GM10248 (cell line): Measurements from ENCODE around the gene CHN1.

ENCODE experiments used
- CTCF ChIA-PET: fragments of 300-600 bp; sonication (Branson Sonifier 250); formaldehyde crosslinking; extraction: SDS; loops from one replicate; lab custom pipeline; 2021; ENCODE audit warnings: antibody characterized with exemption; lab: Yijun Ruan, JAX
- POLR2A ChIA-PET: fragments of 350-650 bp; sonication (Branson Sonifier 250); formaldehyde crosslinking; extraction: SDS; loops from one replicate; lab custom pipeline; 2020; ENCODE audit warnings: antibody characterized with exemption; lab: Yijun Ruan, JAX
- DNase-seq: peaks from one replicate; pipeline ENCODE4 v3.0.0; 2012; ENCODE audit errors: extremely low spot score
- TF ChIP-seq, protein P1 (sequence below): IDR thresholded peaks from 2 replicates; pipeline ENCODE4 v1.5.1; 2012; ENCODE audit warnings: mild to moderate bottlenecking, low read depth; ENCODE audit errors: extremely low read depth, missing control alignments, control extremely low read depth

The CHN1 gene

GRCh38 chr2:174893018-174893417 is 112.2 kb downstream of the CHN1 start:
- no peak for DNase-seq
- ChIA-PET POLR2A (no interaction called here), CTCF (no interaction called here)
- TF ChIP-seq, protein P1, sequence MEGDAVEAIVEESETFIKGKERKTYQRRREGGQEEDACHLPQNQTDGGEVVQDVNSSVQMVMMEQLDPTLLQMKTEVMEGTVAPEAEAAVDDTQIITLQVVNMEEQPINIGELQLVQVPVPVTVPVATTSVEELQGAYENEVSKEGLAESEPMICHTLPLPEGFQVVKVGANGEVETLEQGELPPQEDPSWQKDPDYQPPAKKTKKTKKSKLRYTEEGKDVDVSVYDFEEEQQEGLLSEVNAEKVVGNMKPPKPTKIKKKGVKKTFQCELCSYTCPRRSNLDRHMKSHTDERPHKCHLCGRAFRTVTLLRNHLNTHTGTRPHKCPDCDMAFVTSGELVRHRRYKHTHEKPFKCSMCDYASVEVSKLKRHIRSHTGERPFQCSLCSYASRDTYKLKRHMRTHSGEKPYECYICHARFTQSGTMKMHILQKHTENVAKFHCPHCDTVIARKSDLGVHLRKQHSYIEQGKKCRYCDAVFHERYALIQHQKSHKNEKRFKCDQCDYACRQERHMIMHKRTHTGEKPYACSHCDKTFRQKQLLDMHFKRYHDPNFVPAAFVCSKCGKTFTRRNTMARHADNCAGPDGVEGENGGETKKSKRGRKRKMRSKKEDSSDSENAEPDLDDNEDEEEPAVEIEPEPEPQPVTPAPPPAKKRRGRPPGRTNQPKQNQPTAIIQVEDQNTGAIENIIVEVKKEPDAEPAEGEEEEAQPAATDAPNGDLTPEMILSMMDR, result no peak

GRCh38 chr2:174892546-174892945 is 112.6 kb downstream of the CHN1 start:
- TF ChIP-seq, protein P1, result no peak
- ChIA-PET POLR2A (no interaction called here), CTCF (no interaction called here)
- no peak for DNase-seq

DNA sequence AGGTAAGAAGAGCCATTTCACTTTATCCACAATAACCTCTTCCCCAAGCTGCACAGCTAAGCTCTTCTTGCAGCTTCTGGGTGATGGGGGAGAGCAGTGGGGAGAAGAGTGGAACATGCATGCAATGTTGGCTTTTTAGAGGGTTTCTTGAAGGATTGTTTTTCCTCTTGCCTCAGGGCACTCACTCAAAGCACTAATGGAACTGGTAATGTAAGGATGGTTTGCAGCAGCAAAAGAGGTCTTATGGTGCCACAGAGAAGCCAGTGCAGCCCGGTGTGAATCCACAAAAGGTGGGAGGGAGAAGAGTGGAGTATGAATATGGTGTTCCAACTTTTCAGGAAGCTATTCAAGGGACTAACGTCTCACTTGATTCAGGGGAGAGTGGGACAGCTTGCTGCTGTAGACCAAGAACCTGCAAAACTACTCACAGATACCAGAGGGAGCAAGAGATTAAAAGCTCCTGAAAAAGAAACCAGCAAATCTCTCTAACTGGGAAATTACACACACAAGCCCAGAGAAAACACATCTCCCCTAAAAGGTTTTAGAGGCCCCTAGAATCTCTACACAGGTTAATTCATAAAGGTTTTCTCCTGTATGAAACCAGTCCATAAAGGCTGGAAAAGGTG is 116.4 kb downstream of the CHN1 start:
- CTCF ChIA-PET, result no interaction called here
- POLR2A ChIA-PET, result no interaction called here
- DNase-seq, result no peak
- TF ChIP-seq, protein P1, result no peak

GRCh38 chr2:174888146-174888545 is 117.0 kb downstream of the CHN1 start:
- TF ChIP-seq, protein P1, result no peak
- ChIA-PET CTCF (no interaction called here), POLR2A (no interaction called here)
- DNase-seq, result no peak

- no peak for DNase-seq
- POLR2A ChIA-PET, result no interaction called here
- CTCF ChIA-PET, result no interaction called here
Observed at GRCh38 chr2:174882416-174882815, 122.8 kb downstream of the CHN1 start.

DNA sequence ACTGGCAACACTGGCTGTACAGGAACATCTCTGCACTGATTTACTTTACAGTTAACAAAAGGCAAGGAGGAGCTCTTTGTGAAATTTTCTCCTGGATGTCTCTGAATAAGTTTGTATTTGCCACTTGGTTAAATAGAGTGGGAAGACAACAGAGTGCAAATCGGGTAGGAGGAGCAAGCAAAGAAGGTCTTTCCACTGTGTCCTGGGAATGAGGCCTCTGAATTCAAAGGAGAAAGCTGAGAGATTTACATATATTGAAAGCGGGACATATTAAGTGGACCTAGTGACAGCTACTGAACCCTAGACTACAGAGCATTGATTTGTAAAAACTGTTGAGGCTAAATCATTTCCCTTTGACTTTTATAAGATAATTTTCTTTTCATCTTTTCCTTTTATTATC is 123.5 kb downstream of the CHN1 start:
- TF ChIP-seq, protein P1, result no peak
- no peak for DNase-seq
- POLR2A ChIA-PET, result no interaction called here
- CTCF ChIA-PET, result interaction anchor here (1.0 to 1.4 kb wide), 4 partner anchors 8 to 37 kb away, joined by 3 read pairs; no protein-coding TSS in a partner anchor

More at GRCh38 chr2:174882416-174882815, 122.8 kb downstream of the CHN1 start:
- TF ChIP-seq, protein P1, result no peak
